LNCAP (cell line): ENCODE results near the gene RASGEF1C.

ENCODE experiments used
- CTCF ChIP-seq: fragments of 450-650 bp; IDR thresholded peaks from 2 replicates; pipeline ENCODE4 v1.5.1; 2017; ENCODE audit warnings: mild to moderate bottlenecking

RASGEF1C gene

DNA sequence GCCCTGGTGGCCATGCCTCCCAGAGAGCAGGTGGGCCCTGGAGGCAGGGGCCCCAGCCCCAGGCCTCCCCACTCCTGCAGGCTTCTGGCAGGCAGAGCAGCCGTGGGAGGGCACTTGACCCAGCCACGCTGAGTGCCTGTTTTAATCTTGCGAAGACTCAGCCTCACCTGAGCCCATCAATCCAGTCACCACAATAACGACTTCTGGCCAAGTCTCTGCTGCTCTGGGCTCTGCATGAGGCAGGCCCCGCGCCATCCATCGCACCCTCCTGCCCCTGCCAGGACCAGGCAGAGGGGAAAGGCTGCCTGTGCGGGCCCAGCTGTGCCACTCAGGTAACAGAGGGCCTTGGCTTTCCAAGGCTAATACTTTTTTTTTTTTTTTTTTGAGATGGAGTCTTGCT lies 32.8 kb downstream of the RASGEF1C start:
- TF ChIP-seq CTCF = no peak

- TF ChIP-seq CTCF = no peak
These were observed 34.0 kb downstream of the RASGEF1C start for GRCh38 chr5:180175015-180175431.

GRCh38 chr5:180174587-180174972 lies 34.4 kb downstream of the RASGEF1C start:
- no peak for TF ChIP-seq CTCF

- no peak for TF ChIP-seq CTCF
These were observed 35.0 kb downstream of the RASGEF1C start for GRCh38 chr5:180173875-180174586.

DNA sequence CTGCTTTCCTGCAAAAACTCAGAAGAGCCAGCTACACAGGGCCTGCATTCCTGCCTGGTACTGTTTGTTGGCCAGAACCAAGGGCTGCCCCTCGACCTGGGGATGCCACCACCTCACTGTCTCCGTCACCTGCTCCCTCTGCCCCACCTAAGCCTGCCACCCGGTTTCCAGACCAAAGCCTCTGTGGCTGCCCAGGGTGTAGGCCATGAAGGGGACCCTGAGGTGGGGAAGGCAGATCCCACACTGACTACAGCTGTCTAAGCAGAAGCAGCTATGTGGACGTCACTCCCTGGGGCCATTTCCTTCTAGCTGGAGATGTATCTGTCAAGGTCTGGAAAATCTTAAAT lies 35.8 kb downstream of the RASGEF1C start:
- no peak for TF ChIP-seq CTCF

DNA sequence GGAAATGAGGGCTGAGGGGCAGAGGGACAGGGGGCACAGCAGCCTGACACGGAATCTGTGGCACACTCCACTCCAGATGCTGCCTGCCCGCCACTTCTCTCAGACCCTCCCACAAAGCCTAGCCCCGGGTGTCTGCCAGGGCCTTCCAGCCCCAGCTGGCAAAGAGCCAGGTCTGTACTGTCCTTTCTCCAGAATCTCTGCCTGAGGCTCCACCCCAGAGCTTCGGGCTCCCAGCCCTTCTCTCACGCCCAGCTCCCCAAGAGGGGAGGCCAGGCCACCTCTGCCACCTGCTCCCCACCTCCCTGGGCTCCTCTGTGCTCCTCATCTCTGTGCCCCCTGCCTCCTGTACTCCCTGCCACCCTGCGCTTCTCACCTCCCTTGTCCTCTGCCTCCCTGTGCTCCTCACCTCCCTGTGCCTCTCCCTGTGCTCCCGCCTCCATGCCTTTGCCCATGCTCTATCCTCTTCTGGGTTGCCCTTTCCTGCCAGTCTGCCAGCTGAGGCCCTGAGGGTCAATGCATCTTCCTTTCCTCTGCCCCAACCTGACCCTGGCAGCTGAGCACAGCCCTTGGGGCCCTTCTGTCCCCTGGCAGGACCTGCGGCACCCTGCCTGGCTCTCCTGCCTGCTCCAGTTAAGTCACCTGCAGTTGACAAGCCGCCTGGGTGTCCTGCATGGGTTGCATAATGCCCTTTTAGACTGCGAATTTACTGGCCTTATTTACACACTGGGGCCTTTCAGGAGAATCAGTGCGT lies 36.4 kb downstream of the RASGEF1C start:
- TF ChIP-seq CTCF = no peak

DNA sequence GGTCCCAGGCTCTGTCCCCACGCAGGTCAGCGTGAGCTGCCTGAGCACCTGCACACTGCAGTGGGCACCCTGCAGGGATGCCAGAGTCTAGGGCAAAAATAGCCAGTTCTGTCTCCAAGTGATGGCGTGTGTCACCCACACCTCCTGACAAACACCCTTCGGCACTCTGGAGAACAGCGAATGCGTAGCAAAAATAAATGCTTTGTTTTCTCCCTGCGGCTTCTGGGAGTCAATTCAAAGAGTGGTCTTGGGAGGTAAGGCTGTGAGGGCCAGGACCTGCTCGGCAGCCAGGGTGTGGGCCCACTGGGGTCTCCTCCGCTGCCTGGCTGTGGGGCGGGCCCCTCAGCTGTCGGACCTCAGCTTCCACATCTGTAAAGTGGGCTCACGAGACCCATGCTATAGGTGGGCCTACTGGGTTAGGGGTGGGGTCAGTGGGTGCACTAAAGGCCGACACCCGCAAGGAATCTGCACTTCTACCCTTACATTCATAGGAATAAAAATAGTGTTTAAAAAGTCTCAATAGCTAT lies 37.4 kb downstream of the RASGEF1C start:
- no peak for TF ChIP-seq CTCF
